HS-5 (cell line): ENCODE results near the gene USP3.

Experiments
- DNase-seq: peaks from one replicate; pipeline ENCODE4 v3.0.0-alpha.2; 2012; ENCODE audit warnings: low read depth

USP3 gene

GRCh38 chr15:63504247-63504978, at the start of gene USP3:
USP3 (plus strand) TSS chr15:63504593; CDS start chr15:63504740, 147 bp downstream.
- DNase-seq = peak; percentile 78

- DNase-seq = no peak
Measured at GRCh38 chr15:63456258-63456657, 48.1 kb upstream of the USP3 start.

GRCh38 chr15:63457379-63457778, 47.0 kb upstream of the USP3 start:
- DNase-seq = no peak

- DNase-seq = no peak
Measured at GRCh38 chr15:63458026-63458425, 46.4 kb upstream of the USP3 start.

- no peak for DNase-seq
Measured at GRCh38 chr15:63458794-63459395, 45.5 kb upstream of the USP3 start.

- no peak for DNase-seq
Measured at GRCh38 chr15:63460210-63461155, 43.9 kb upstream of the USP3 start.

GRCh38 chr15:63461230-63461985, 43.0 kb upstream of the USP3 start:
- DNase-seq = no peak

GRCh38 chr15:63462088-63462487, 42.3 kb upstream of the USP3 start:
- no peak for DNase-seq

- DNase-seq = no peak
Measured at GRCh38 chr15:63463036-63463435, 41.4 kb upstream of the USP3 start.

GRCh38 chr15:63463793-63464192, 40.6 kb upstream of the USP3 start:
- DNase-seq = no peak

- DNase-seq = no peak
Measured at GRCh38 chr15:63465104-63465503, 39.3 kb upstream of the USP3 start.

- DNase-seq = no peak
Measured at GRCh38 chr15:63466378-63467192, 37.8 kb upstream of the USP3 start.

GRCh38 chr15:63469190-63469589, 35.2 kb upstream of the USP3 start:
- no peak for DNase-seq

- DNase-seq = no peak
Measured at GRCh38 chr15:63469984-63470383, 34.4 kb upstream of the USP3 start.

- DNase-seq = no peak
Measured at GRCh38 chr15:63473007-63473748, 31.2 kb upstream of the USP3 start.

GRCh38 chr15:63473749-63473998, 30.7 kb upstream of the USP3 start:
- no peak for DNase-seq

GRCh38 chr15:63473999-63474809, 30.2 kb upstream of the USP3 start:
- no peak for DNase-seq

- no peak for DNase-seq
Measured at GRCh38 chr15:63474810-63475316, 29.5 kb upstream of the USP3 start.

GRCh38 chr15:63475707-63476106, 28.7 kb upstream of the USP3 start:
- DNase-seq = no peak

GRCh38 chr15:63476229-63476632, 28.2 kb upstream of the USP3 start:
- DNase-seq = peak; percentile 95
